Measurements from ENCODE around the gene BMP15. TPM values are rescaled to one million over a fixed set of nuclear protein-coding genes. Genes with fewer than 3 reads are reported as not detected.

The BMP15 gene
- total RNA-seq, result not detected in 2 replicates

GRCh38 chrX:50910685-50911176, at the start of gene BMP15:
TSS of gene BMP15 (plus strand) at chrX:50910735. CDS start at chrX:50910784, 49 bp downstream.

Other genes with a start within 250 kb of the BMP15 start
- 0.34 and 2.8 TPM in 2 replicates for gene SHROOM4, start 96.5 kb upstream of the BMP15 start, total RNA-seq

All from nasal cavity respiratory epithelium epithelial cell of viscerocranial mucosa (primary cell).